GM11168 (cell line): ENCODE data around the gene RYR1.

Source experiments
- in situ Hi-C: fragments of 300-500 bp; cut with MboI; formaldehyde crosslinking; loops from one replicate; pipeline ENCODE4 v1.12.0; 2022; ENCODE audit warnings: low sequenced_read_pairs; ENCODE audit not compliant: unreplicated experiment

RYR1 gene

GRCh38 chr19:38433268-38433733 is at the start of gene RYR1:
RYR1 (plus strand) TSS chr19:38433691; CDS start chr19:38433830, 139 bp downstream.
- in situ Hi-C loops: no loop called here

- in situ Hi-C loops: no loop called here
Measured at GRCh38 chr19:38383743-38384142, 49.7 kb upstream of the RYR1 start.

- in situ Hi-C loops: no loop called here
Measured at GRCh38 chr19:38384209-38385027, 49.1 kb upstream of the RYR1 start.

- in situ Hi-C loops: no loop called here
Measured at GRCh38 chr19:38385057-38385803, 48.3 kb upstream of the RYR1 start.

- in situ Hi-C loops: no loop called here
Measured at GRCh38 chr19:38385804-38386257, 47.7 kb upstream of the RYR1 start.

GRCh38 chr19:38386300-38386970 is 47.1 kb upstream of the RYR1 start:
- in situ Hi-C loops: no loop called here

- in situ Hi-C loops: no loop called here
Measured at GRCh38 chr19:38386971-38387549, 46.4 kb upstream of the RYR1 start.

- in situ Hi-C loops: no loop called here
Measured at GRCh38 chr19:38387550-38388348, 45.7 kb upstream of the RYR1 start, which contains the start of gene GGN. GGN (minus strand) TSS chr19:38388034; CDS start chr19:38387261, 773 bp downstream.

- in situ Hi-C loops: no loop called here
Measured at GRCh38 chr19:38388349-38389100, 45.0 kb upstream of the RYR1 start, which contains the start of gene SPRED3. SPRED3 (plus strand) TSS chr19:38388697; CDS start chr19:38390303, 1,606 bp downstream.

- in situ Hi-C loops: no loop called here
Measured at GRCh38 chr19:38389101-38389925, 44.2 kb upstream of the RYR1 start.

GRCh38 chr19:38389957-38390924 is 43.2 kb upstream of the RYR1 start:
- in situ Hi-C loops: loop anchor here (10.0 kb wide), 1 partner anchor 485 kb away; the partner anchor contains the start of gene RINL

- in situ Hi-C loops: loop anchor here (10.0 kb wide), 1 partner anchor 483 kb away; the partner anchor contains the start of gene RINL
Measured at GRCh38 chr19:38391911-38392464, 41.5 kb upstream of the RYR1 start.

- in situ Hi-C loops: loop anchor here (10.0 kb wide), 1 partner anchor 482 kb away; the partner anchor contains the start of gene RINL
Measured at GRCh38 chr19:38392707-38393308, 40.7 kb upstream of the RYR1 start.

- in situ Hi-C loops: loop anchor here (10.0 kb wide), 1 partner anchor 480 kb away; the partner anchor contains the start of gene RINL
Measured at GRCh38 chr19:38394488-38394887, 39.0 kb upstream of the RYR1 start.

GRCh38 chr19:38395381-38396114 is 37.9 kb upstream of the RYR1 start:
- in situ Hi-C loops: loop anchor here (10.0 kb wide), 1 partner anchor 479 kb away; the partner anchor contains the start of gene RINL
